SK-N-MC (cell line): ENCODE data around the gene RIMS1.
"Not testable (repeated sequence)": the region's sequence is repeated elsewhere in the genome, so short reads cannot be mapped to it uniquely, and the experiment has no call there.

Experiments
- DNase-seq: peaks from one replicate; pipeline ENCODE4 v3.0.0-alpha.2; 2011; ENCODE audit warnings: low read depth, low spot score
- H3K27ac ChIP-seq: fragments of 200-600 bp; sonication (generic); 2 replicates; pipeline ENCODE4 v1.5.1; 2016; ENCODE audit warnings: mixed run types
- H3K36me3 ChIP-seq: fragments of 200-600 bp; sonication (generic); 2 replicates; pipeline ENCODE4 v1.6.1; 2017; ENCODE audit warnings: antibody characterized with exemption, low read length, mixed read lengths; ENCODE audit not compliant: insufficient read depth
- H3K4me3 ChIP-seq: fragments of 200-600 bp; sonication (generic); 2 replicates; pipeline ENCODE4 v1.5.1; 2016
- H3K9ac ChIP-seq: fragments of 200-600 bp; sonication (generic); 2 replicates; pipeline ENCODE4 v1.8.0; 2017; ENCODE audit warnings: mixed run types, mixed read lengths; ENCODE audit not compliant: insufficient read length
- H3K9me3 ChIP-seq: fragments of 200-600 bp; sonication (generic); 2 replicates; pipeline ENCODE4 v1.6.1; 2017; ENCODE audit warnings: low read depth, mild to moderate bottlenecking, antibody characterized with exemption, low read length, moderate library complexity, mixed read lengths
- EZH2 ChIP-seq: fragments of 200-600 bp; sonication (generic); IDR thresholded peaks from one replicate; pipeline ENCODE4 v1.6.1; 2017; ENCODE audit warnings: antibody characterized with exemption
- FOXP2 ChIP-seq: optimal IDR thresholded peaks from 2 replicates; pipeline ENCODE3; 2011; ENCODE audit warnings: mild to moderate bottlenecking, moderate library complexity; ENCODE audit not compliant: insufficient read depth; ENCODE audit errors: extremely low read length, control extremely low read depth
- POLR2AphosphoS5 ChIP-seq: IDR thresholded peaks from 2 replicates; pipeline ENCODE4 v1.6.1; 2012; ENCODE audit warnings: mild to moderate bottlenecking, low read depth, low read length, borderline replicate concordance

RIMS1 gene

DNA sequence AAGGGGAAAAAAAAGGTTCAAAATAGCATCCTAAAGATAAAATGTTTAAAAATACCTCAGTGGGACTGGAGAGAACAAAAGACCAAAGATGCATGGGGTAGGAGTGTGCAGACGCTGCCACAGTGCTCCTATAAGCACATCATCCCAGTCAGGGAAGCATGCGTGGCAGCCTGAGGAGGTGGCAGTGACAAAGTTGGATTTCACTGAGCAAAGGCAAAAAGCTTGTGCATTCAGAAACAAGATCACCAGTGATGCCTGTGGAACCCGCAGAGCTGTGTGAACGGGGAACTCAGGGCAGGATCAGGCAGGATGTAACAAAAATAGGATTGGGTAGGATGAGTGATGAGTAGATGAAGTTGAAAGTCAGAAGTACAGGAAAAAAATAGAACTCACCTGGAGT lies 116.1 kb downstream of the RIMS1 start:
- no peak for DNase-seq
- no peak overlapping the region for H3K4me3 ChIP-seq
- H3K36me3 ChIP-seq = no peaks in the 10 kb centered on the region
- H3K9ac ChIP-seq = no peak overlapping the region
- TF ChIP-seq FOXP2 (no peak), EZH2 (no peak), POLR2AphosphoS5 (no peak)
- H3K9me3 ChIP-seq = no peaks in the 10 kb centered on the region
- no peak overlapping the region for H3K27ac ChIP-seq

DNA sequence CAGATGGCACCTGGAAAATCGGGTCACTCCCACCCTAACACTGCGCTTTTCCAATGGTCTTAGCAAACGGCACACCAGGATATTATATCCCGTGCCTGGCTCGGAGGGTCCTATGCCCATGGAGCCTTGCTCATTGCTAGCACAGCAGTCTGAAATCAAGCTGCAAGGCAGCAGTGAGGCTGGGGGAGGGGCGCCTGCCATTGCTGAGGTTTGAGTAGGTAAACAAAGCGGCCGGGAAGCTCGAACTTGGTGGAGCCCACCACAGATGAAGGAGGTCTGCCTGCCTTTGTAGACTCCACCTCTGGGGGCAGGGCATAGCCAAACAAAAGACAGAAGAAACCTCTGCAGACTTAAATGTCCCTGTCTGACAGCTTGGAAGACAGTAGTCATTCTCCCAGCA lies 120.2 kb downstream of the RIMS1 start:
- not testable (repeated sequence) for H3K9me3 ChIP-seq, H3K36me3 ChIP-seq, H3K9ac ChIP-seq, DNase-seq, H3K4me3 ChIP-seq, H3K27ac ChIP-seq

DNA sequence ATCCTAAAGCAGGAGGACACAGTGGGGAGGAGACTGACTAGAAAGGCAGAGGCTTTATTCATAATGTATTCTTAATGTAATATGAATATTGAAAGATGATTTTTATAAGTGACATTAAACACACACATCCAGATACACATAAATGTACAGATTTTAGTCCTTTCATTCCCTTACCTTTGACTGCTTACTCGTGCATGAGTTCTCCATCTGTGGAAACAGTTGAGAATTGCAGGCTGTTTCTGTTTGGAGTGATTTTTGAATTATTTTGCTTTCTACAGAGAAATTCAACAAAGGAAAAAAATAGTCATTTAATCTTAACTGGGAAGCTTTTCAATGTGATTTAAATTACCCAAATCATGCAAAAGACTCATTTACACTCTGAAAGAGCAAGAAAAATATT lies 136.5 kb downstream of the RIMS1 start:
- no peak for DNase-seq
- TF ChIP-seq FOXP2 (no peak), POLR2AphosphoS5 (no peak), EZH2 (no peak)

DNA sequence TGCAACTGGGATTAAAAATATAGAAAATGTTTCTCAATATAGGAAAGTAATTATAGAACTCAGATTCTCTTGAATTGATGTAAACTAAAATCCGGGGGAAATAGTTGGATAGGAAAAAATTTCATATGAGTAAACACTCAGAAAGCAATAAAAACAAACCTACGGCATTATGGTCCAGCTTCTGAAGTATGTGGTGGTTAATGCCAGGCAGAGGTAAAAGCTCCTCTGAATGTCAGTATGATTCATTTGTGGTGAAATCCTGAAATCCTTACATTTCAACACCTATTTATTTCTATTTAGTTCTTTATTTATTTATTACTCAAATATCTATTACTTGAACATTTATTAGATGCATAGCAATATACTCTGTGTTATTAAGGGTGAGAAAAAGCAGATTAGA lies 145.1 kb downstream of the RIMS1 start:
- Histone ChIP-seq H3K9ac (no peak overlapping the region), H3K27ac (no peak overlapping the region), H3K4me3 (no peak overlapping the region), H3K36me3 (no peaks in the 10 kb centered on the region), H3K9me3 (no peaks in the 10 kb centered on the region)
- TF ChIP-seq POLR2AphosphoS5 (no peak), EZH2 (no peak), FOXP2 (no peak)
- no peak for DNase-seq

More for the DNA sequence above, 136.5 kb downstream of the RIMS1 start:
- H3K9ac ChIP-seq = no peak overlapping the region
- H3K9me3 ChIP-seq = no peaks in the 10 kb centered on the region
- H3K36me3 ChIP-seq = no peaks in the 10 kb centered on the region
- no peak overlapping the region for H3K4me3 ChIP-seq
- H3K27ac ChIP-seq = no peak overlapping the region

DNA sequence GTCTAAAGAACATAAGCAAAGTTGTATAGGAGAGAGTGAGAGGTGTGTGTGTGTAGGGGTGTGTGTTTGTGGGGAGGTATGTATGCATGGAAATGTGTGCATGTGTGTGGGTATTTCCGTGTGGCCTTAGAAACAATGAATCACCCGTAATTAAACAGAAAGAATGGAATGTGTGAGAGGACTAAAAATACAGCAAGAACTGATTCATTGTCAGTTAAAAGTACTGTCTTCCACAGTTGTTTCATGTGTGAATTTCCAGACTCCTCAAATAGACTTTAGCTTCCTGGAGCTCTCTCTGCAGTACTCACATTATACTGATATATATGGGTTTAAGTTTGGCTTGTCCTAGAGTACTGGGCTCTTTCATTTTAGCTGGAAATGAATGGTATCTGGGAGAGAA lies 145.7 kb downstream of the RIMS1 start:
- Histone ChIP-seq H3K27ac (no peak overlapping the region), H3K9ac (no peak overlapping the region)
- DNase-seq = no peak

DNA sequence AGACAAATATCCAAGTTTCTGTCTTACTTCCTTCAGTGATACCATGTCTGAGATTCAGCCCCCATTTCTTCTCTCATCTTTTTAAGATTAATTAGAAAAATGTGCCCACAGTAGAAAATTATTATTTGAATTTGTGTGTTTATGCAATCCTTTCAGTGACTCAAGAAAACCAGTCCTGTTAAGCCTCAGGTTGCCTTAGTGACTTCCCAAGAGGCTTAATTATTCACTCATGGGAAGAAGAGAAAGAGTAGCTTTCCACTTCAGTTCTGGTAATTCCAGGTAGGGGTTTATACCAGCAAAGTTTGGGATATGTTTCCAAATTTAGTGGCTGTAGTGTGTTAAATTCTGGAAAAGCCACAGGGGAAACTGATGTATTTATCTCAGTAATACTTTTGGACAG lies 149.1 kb downstream of the RIMS1 start:
- DNase-seq = no peak
- no peak overlapping the region for H3K9ac ChIP-seq
- no peak for TF ChIP-seq POLR2AphosphoS5
- no peak overlapping the region for H3K4me3 ChIP-seq
- H3K9me3 ChIP-seq = no peaks in the 10 kb centered on the region
- no peaks in the 10 kb centered on the region for H3K36me3 ChIP-seq
- H3K27ac ChIP-seq = no peak overlapping the region

More for the DNA sequence above, 145.7 kb downstream of the RIMS1 start:
- no peaks in the 10 kb centered on the region for H3K36me3 ChIP-seq
- TF ChIP-seq EZH2 = no peak
- TF ChIP-seq POLR2AphosphoS5 = no peak
- TF ChIP-seq FOXP2 = no peak
- H3K4me3 ChIP-seq = no peak overlapping the region
- H3K9me3 ChIP-seq = no peaks in the 10 kb centered on the region

DNA sequence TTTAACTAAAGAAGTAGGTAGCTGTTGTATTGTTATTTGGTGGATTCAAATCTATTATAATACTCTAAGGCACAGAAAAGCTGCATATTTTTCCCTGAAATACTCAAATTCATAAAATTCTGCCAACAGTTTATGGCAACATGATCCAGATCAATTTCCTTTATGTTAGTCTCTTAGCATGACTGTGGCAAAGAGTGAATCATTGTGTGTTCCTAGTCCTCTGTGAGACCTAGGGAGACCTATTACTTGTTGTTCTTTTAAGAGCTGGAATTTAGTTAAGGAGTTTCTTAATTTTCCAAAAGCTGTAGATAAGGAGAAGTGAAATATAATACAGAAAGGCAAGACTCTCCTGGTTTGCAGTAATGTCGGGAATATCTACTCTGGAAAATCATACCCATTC lies 149.6 kb downstream of the RIMS1 start:
- H3K36me3 ChIP-seq = no peaks in the 10 kb centered on the region
- no peak overlapping the region for H3K27ac ChIP-seq
- no peak overlapping the region for H3K9ac ChIP-seq
- no peak for TF ChIP-seq POLR2AphosphoS5
- no peak for TF ChIP-seq FOXP2
- no peak for TF ChIP-seq EZH2
- no peak overlapping the region for H3K4me3 ChIP-seq
- no peak for DNase-seq
- H3K9me3 ChIP-seq = no peaks in the 10 kb centered on the region

DNA sequence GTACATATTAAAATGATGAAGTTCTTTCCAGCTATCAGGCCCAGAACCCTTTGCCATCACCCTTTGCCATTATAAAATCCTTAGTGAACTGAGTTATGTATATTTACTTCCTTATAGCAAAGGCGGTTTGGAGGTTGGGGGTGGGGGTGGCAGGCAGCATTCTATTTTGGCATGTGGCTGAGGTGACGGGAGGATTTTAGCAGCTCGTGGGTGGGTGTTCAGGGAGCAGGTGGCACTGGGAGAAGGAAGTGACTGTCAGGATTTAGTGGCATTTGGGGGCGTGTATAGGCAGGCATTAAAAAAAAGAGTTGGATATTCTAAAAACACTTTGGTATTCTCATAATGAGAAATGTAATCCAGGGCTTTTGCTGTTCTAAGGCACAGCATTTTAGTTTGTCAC lies 150.7 kb downstream of the RIMS1 start:
- Histone ChIP-seq H3K36me3 (no peaks in the 10 kb centered on the region), H3K9me3 (no peaks in the 10 kb centered on the region), H3K4me3 (no peak overlapping the region), H3K27ac (no peak overlapping the region), H3K9ac (no peak overlapping the region)
- no peak for DNase-seq
- TF ChIP-seq POLR2AphosphoS5 (no peak), FOXP2 (no peak), EZH2 (no peak)

DNA sequence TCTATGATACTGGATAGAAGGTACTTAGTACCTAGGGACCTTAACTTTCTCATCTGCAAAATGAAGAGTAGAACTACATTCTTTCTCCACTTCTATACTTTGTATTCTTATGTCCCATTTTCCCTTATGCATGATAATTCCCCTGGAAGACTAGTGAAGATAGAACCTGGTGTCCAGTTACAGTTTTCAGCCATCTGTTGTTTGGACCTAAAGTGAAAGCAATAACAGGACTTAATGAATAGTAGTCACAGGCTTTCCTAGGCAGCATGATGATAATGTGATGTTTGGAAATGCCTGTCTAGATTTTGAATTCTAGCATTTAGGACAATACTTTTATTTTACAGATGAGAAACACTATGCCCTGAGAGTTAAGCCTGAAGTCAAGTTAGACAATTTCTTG lies 153.8 kb downstream of the RIMS1 start:
- no peak overlapping the region for H3K4me3 ChIP-seq
- no peak overlapping the region for H3K9ac ChIP-seq
- H3K9me3 ChIP-seq = no peaks in the 10 kb centered on the region
- H3K36me3 ChIP-seq = no peaks in the 10 kb centered on the region
- TF ChIP-seq EZH2 = no peak
- TF ChIP-seq POLR2AphosphoS5 = no peak
- no peak for TF ChIP-seq FOXP2
- no peak for DNase-seq
- H3K27ac ChIP-seq = no peak overlapping the region
